HT-29 (cell line): ENCODE data around the gene GSTM3. TPM values are rescaled to one million over a fixed set of nuclear protein-coding genes. Genes with fewer than 3 reads are reported as not detected.
"Not testable (repeated sequence)": the region's sequence is repeated elsewhere in the genome, so short reads cannot be mapped to it uniquely, and the experiment has no call there.

Source experiments
- DNase-seq: peaks from one replicate; pipeline ENCODE4 v3.0.0-alpha.2; 2015; ENCODE audit warnings: low spot score
- total RNA-seq: library from RNA; depleted of rRNA; stranded (reverse); fragments of >200 nt; shearing (Covaris generic); gene quantifications from 2 replicates; pipeline ENCODE4 v1.2.3, GENCODE V29; 2014

The GSTM3 gene
- total RNA-seq, 1 experiment from 2014 or later = not detected

DNA sequence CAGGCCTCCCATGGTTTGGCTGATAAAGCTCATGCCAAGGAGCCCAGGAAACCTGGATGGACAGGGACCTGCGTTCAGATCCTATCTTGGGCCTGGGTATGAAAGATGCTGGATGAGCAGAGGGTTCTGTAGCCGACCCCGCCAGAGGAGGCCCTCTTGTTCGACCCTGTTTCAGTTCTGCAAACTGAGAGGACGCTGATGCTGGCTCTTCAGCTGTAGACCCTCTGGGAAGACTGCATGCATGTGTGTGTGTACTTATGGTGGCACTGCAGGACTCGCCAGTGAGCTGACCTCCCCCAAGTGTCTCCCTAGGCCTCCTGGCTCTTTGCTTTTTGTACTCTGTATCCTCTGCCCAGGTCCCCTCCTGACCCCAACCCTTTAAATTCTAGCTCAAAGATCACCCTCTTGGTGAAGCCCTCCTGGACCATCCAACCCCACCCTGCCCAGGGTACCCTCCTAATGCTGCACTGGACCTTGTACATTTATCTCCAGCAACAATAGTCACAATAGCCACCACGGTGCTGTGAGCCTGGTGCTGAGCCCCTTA lies 21.3 kb upstream of the GSTM3 start:
- DNase-seq = no peak

DNA sequence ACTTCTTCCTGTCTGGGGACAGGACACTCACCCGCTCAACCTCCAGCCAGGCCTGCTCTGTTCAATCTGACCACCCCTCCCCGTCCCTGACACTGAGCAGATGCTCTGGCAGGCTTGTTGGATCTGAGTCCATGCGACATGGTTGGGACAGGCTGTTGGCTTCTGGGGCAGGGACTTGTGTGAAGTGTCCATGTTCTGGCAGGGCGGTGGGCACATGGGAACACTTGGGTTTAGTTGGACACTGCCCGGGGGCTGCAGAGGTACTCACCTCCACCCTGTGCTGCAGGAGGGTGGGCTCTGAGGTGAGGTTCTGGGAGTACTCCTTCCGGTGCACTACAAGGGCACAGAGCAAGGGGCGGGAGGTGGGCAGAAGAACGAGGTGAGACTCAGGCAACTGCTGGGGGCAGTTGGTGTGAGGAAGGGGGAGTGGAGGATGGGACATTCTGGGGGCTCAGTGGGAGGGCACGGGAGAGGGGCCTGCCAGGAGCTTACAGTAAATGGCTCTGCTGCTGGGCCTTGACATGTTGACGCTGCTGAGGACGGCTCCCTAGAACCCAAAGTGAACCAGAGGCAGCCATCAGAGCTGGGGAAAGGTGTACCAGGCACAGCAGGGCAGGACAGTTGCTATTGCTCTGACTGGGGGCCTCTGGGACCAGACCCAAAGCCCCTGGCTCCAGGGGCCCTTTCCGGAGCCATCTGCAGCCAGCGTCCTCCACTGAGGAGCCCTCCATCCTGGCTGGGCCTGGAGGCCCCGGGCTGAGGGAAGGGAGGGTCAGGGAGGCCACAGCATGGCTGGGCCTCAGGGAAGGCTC lies 20.6 kb upstream of the GSTM3 start:
- no peak for DNase-seq

DNA sequence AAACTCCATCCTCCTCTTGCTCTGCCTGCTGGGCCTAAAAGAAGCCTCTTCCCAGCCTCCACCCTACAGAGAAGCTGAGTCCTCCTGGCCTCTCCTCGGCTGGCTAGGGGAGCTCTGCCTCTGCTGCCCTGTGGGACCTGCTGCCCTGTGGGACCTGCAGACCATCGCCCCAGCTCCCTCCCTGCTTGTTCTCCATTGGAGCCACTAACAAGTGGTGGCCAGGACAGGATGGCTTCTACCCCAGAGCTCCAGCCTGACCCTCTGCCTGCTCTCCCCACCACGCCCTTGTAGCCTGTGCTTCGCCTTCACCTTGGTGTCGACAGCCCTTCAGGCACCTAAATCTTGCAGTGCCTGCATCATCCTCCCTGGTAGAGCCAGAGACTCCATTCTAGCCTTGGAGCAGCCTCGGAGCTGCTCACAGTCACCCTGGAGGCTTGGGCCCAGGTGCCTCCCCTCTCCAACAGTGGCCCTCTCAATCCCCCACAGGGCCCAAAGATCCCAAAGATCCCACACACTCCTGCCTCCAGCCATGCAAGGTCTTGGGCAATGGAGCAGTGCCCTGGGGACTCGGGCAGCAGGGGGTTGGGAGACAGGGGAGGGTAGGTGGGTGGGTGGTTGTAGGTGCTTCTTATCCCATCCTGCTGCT lies 19.9 kb upstream of the GSTM3 start:
- DNase-seq = no peak

DNA sequence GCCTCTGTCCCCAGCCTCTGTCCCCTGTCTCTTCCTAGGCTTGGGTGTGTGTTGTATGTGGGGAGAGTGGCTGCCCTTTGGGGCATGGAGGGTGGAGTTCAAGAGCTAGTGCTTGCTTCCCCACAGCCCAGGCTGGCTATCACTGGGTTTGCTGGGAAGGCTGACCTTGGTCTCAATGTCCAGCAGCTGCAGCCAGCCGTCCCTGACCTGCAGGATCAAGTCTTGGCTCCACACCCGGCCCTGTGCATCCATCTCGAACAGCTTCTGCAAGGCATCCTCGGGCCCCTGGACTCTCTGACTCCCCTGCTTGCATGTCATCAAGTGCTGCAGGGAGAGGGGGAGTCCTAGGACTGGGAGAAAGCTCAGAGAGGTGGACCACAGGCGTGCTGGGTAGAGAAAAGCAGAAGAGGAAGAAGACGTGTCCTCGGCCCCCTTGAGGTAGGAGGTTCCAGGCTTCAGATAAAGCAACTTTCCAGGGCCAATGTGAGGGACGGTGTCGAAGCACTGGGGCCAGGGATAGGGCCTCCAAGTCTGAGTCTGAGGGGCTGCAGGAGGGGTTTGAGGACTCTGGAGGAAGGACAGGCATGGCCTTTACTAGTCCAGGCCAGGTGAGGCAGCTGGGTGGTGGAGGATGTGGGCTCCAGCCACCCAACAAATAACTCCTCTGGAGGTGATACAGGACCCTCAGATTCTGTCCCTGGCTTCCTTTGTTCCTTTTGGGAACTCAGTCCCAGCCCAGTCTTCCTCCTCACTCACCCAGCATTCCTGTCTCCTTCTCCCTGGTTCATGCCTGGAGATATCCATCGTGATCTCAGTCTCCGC lies 18.9 kb upstream of the GSTM3 start:
- DNase-seq = no peak

DNA sequence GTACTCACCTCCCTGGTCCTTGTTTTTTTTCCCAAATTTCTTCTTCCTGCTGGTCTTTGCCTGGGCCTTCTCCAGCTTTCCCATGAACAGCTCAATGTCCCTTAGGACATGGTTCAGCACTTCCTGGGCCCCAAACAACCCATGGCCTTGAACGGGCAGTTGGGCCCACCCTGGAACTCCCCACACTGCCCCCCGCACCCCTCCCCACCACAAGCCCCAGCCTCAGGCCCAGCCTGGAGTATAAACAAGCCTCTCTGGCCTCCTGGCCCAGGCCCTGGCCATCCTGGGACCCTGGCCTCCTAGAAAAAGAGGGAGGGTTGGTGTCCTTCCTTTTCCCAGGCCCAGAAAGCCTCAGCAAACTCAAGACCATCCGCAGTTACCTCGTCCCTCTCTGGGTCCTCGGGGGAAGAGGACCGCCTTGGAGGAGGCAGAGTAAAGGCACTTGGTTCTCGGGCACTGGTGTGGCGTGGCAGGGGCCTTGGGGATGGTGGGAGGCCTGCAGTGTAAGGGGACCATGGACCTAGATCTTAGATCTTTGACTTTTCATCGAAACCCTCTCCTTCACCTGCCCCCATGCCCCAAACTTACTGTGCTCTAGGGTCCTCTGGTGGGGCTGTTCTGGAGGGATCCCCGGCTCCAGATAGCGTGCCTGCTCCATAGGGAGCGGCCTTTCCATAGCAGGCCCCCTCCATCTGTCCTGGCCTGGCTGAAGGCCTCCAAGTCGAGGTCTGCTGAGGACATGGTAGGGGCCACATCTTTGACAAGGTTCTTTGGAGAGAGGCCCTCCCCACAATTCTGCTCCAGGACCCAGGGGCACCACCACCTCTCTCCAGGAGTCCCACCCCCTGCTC lies 17.3 kb upstream of the GSTM3 start:
- DNase-seq = no peak

DNA sequence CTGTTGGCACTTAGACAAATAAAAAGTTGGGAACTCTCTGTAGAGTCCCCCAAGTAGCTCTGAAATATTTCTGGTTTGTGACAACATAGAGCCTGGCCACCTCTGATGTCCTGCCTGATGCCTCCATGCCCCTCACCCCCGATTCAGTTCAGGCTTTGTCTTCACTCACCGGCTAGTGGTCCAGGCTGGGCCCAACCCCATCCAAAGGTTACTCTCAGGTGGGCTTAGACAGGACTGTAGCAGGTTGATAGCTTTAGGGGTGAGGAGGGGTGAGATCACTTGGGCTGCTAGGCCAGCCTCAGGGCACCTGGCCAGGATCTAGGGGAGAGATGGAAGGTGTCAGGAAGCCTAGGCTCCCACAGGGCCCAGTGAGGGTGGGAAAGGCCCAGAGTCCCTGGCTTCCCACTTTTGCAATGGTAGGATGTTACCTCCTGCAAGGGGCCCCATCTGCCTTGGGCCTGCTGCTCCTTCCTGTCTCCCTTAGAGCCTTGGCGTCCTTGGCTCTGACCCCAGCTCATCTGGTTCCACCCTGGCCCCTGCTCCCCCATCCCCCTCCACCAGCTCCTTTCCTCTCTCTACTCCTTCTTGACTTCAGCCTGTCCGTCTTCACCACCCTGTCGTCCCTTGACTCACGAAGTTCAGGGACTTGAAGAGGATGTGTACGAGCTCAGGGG lies 16.1 kb upstream of the GSTM3 start:
- DNase-seq = no peak

DNA sequence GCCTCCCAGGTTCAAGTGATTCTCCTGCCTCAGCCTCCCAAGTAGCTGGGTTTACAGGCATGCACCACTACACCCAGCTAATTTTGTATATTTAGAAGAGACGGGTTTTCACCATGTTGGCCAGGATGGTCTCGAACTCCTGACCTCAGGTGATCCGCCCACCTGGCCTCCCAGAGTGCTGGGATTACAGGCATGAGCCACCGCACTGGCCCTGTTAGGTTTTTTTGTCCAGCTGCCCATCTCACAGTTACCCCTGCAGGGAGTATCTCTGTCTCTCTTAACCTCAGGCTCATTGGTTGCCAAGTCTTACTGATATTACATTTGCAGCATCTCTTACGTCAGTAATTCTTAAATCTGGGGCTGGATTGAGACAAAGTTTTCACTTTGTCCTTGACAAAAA lies 15.5 kb upstream of the GSTM3 start:
- DNase-seq = not testable (repeated sequence)

DNA sequence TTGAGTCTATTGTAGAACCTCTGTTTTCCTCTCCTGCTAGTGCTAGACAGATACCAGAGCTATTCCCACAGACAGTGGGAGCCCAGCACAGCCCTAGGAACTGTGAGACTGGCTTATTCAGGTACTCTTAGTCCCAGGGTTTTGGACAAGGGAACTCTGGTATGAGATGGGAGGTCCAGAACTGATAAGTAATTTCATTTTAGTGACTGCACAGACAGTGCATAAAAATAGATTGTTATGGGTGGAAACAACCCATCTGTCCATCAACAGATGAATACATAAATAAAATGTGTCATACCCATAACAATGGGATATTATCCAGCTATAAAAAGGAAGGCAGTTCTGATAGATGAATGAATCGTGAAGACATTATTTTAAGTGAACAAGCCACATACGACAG lies 13.9 kb upstream of the GSTM3 start:
- DNase-seq = no peak

DNA sequence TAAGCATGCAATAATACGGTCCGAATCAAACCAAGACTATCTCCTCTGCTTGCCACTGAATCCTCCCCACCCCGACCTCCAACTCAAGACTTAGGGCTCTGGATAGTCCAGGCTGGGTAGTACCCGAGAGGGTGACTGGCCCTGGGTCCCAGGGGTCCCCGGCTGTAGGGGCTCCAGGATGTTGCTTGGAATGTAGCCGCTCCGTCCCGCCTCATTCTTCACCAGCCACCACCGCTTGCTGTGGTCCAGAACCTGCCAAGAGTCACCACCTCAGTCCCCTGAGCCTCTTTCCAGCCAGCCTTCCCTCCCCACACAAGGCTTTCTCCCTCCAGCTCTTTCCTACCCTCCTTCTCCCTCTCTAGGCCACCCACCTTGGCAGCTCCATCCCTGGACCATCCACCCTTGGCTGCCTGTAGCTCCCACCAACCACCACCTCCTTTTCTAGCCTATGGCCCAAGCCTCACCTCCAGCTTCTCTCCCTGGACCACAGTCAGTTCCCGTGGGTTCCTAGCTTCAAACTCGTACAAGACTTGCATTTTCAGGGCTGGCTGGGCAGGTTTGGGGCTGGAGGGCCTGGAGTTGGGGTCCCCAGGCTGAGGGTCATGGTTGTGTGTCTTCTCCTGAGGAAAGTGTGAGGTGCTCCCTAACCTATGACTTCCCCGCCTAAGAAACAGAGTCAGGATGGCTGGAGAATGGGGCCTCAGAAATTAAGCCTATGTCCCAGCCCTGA lies 10.9 kb upstream of the GSTM3 start:
- no peak for DNase-seq

DNA sequence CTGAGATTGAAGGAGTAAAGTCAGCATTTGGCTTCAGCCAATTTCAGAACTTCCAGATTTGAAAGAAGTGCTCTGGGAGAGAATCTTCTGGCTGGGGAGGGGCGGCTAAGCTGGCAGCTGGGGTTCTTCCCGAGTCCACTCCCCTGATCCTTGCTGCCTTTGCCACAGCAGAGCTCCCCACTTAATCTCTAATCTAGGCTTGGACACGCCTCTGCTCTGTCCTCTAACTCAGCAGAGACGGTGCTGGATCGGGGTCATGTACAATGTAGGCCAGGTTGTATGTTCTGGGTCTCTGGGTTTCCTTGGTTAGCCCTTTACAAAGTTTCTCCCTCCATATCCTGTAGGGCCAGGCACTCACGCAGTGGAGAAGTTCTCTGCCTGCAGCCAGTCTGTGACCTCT lies 10.1 kb upstream of the GSTM3 start:
- no peak for DNase-seq

DNA sequence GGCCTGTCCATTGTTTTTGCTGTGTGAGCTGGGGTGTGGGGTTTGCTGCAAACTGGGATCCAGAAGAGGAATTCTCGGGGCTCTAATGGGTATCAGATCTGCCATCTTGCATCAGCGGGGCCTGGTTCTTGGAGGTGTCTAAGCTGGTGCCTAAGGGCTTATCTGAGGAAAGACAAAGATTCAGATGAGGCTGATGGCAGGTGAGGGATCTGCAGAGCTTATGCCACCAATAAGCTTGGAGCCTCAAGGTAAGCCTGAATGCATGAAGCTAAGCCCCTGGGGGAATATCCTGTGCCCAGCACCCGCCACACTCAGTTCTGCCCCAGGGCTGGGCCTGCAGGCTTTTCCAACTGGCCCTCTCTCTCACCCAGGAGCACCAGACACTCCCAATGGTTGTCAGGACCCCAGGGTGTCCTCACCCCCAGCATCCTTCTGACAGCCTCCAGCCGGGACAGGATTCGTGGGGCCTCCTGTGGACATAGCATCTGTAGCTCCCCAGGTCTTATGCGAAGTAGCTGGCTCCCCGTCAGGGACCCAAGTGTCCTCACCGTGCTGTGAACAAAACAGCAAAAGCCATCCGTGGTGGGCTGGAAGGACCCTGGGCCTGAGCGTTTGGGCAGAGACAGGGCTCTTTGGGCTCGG lies 9.5 kb upstream of the GSTM3 start:
- DNase-seq = no peak

DNA sequence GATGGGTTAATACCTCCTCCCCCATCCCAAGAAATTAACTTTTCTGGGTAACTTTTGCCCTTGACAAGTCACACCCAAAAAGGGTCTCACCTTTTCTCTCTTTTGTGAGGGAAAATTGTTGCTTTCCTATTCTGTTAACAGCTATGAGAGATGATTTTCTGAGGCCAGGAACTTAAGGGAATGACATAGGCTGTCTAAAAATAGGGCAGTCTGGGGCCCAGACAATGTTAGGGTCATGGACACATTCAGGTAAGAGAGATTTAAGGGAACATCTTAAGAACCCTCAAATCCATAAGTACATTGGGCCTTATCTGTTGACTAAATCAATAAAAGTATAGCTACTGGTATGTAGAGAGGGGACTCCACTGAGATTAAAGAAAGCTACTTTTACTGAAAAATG lies 8.4 kb upstream of the GSTM3 start:
- DNase-seq = no peak

DNA sequence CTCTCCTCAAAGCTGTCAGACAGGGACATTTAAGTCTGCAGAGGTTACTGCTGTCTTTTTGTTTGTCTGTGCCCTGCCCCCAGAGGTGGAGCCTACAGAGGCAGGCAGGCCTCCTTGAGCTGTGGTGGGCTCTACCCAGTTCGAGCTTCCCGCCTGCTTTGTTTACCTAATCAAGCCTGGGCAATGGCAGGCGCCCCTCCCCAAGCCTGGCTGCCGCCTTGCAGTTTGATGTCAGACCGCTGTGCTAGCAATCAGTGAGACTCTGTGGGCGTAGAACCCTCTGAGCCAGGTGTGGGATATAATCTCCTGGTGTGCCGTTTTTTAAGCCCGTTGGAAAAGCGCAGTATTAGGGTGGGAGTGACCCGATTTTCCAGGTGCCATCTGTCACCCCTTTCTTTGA lies 7.5 kb upstream of the GSTM3 start:
- not testable (repeated sequence) for DNase-seq

DNA sequence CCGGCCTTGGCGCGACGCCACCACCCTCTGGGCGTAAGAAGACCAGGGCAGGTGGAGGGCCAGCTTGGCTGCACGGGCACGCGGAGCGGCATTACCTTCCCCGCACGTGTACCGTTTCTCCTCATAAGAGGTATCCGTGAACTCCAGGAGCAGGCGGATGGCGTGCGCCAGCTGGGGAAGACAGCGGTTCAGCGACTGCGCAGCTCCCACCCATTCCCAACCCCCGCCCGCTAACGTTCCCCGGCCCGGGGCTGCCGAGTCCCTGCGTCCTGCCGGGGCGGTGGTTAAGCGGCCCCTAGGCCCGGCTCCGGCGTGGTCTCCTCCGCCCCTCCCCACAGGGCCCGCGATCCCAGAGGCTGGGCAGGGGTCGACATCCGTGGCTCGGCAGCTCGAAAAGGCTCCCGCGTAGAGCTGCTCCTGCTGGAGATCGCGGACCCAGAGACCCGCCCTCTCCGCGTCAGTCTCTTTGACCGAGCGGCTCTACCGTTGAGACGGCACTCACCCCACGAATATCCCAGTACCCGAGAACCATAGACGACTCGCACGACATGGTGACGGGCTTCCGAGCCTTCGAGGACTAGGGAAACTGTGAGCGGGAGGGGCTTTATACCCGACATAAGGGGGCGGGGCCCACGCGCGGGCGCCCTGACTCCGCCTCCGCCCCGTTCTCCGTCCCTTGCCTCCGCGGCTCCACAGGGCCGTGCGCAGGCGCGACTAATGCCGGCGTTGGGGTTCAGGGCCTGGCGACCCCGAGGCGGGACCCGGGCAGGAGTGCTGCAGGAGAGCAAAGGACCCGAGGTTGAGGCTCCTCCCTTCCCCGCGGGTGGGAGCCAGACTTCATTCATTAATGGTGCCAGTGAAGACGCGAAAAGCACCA lies 862 bp downstream of the GSTM3 start:
- DNase-seq = no peak

DNA sequence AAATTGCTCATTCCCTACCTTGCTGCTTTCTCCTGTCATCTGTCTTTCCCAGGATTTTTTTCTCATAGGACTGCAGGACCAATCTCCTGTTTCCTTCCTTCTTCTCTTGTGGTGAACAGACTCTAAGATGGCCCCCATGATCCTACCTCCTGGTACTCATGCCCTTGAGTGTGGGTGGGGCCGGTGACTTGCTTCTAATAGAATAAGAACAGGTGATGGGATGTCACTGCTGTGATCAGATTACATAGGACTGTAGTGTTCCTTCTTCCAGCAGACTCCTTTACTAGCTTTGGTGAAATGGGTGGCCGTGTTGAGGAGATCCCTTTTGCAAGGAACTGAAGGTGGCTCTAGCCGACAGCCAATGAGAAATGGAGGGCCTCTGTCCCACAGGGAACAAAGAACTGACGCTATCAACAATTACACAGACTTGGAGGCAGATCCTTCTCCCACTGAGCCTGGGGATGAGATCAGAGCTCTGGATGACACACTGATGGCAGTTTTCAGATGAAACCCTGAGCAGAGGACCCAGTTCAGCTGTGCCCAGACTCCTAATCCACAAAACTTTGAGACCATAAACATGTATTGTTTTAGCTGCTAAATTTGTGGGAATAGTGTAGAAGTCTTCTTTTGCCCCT lies 7.5 kb downstream of the GSTM3 start:
- DNase-seq = no peak

DNA sequence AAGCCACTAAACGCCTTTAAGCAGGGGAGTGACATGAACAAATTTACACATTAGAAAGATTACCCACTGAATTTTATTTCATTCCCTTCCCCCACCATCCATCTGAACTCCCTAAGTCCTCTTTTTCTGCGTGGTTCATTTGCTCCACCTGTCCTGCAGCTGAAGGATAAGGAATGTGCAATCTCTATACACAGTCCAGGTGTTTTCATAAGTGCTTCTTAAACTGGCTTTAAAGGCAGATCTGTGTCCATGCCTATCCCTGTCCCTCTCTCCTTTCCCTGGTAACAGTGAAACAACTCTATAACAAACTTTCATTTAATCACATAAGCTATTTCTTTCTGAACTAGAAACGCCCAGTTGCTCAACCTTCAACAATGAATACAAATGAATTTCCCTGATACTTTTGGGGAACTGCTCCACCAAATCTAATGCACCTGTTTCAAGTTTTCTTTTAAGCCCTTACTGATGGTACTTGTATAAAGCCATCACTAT lies 8.4 kb downstream of the GSTM3 start:
- peak; percentile 67 for DNase-seq

DNA sequence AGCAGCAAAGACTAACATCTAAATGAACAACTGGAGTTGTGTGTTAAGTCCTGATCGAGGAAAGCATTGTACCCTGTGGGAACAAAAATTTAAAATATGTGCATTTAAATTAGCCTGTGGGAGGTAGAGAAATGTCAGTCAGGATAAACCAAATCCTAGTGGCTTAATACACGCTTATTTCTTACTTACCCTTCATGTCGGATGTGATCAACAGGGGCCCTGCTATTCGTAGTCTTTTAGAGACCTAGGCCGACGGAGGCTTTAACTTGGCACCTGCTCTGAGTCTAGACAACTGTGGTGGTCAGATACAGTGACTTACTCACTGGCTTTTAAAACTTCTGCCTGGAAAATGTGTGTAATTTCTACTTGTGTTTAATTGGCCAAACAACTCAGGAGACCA lies 10.2 kb downstream of the GSTM3 start:
- DNase-seq = no peak

DNA sequence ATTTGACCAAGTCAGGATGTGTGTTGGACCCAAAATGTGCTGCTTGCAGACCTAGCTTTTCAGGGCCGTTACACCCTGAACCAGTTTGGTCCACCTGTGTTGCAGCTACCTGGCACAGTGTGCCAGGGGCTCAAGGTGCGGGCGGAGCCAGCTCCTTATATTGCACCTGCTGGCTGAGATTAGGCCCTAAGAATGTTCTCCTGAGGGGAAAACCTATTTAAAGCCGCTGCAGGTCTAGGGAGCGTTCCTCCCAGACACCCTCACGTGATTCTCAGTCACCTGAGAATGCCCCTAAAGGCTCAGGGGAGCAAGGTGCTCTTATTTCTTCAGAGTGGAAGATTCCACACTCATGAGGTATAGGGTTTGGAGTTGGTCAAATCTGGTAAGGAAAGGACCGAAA lies 12.0 kb downstream of the GSTM3 start:
- no peak for DNase-seq
